ENCODE measurements around the gene CAPZB.

DNA sequence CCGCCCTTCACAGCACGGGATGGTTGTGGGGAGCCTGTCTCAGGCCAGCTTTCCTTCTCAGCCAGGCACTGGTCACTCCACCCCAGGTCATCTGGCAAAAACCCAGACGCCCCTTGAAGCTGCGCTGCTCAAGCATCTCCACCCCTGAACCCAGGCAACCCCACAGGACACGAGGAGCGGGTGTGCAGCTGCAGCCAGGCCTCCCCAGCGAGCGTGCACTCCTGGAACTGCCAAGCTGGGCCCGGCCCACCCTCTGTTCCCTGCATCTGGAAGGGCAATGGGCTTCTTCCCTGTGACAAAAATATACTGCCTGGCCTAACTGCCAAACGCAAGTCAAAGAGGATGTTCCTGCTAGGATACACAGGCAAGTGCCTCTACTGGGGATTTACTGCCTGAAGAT lies 133.5 kb downstream of the CAPZB start:
- TF ChIP-seq, protein P1, sequence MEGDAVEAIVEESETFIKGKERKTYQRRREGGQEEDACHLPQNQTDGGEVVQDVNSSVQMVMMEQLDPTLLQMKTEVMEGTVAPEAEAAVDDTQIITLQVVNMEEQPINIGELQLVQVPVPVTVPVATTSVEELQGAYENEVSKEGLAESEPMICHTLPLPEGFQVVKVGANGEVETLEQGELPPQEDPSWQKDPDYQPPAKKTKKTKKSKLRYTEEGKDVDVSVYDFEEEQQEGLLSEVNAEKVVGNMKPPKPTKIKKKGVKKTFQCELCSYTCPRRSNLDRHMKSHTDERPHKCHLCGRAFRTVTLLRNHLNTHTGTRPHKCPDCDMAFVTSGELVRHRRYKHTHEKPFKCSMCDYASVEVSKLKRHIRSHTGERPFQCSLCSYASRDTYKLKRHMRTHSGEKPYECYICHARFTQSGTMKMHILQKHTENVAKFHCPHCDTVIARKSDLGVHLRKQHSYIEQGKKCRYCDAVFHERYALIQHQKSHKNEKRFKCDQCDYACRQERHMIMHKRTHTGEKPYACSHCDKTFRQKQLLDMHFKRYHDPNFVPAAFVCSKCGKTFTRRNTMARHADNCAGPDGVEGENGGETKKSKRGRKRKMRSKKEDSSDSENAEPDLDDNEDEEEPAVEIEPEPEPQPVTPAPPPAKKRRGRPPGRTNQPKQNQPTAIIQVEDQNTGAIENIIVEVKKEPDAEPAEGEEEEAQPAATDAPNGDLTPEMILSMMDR (IDR thresholded peaks at IDR 0.05) = no peak
- TF ChIP-seq, protein P2, sequence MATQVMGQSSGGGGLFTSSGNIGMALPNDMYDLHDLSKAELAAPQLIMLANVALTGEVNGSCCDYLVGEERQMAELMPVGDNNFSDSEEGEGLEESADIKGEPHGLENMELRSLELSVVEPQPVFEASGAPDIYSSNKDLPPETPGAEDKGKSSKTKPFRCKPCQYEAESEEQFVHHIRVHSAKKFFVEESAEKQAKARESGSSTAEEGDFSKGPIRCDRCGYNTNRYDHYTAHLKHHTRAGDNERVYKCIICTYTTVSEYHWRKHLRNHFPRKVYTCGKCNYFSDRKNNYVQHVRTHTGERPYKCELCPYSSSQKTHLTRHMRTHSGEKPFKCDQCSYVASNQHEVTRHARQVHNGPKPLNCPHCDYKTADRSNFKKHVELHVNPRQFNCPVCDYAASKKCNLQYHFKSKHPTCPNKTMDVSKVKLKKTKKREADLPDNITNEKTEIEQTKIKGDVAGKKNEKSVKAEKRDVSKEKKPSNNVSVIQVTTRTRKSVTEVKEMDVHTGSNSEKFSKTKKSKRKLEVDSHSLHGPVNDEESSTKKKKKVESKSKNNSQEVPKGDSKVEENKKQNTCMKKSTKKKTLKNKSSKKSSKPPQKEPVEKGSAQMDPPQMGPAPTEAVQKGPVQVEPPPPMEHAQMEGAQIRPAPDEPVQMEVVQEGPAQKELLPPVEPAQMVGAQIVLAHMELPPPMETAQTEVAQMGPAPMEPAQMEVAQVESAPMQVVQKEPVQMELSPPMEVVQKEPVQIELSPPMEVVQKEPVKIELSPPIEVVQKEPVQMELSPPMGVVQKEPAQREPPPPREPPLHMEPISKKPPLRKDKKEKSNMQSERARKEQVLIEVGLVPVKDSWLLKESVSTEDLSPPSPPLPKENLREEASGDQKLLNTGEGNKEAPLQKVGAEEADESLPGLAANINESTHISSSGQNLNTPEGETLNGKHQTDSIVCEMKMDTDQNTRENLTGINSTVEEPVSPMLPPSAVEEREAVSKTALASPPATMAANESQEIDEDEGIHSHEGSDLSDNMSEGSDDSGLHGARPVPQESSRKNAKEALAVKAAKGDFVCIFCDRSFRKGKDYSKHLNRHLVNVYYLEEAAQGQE (IDR thresholded peaks at IDR 0.05; ENCODE audit: insufficient read depth in 1 of 2, low read depth in 2 of 2, low read length in 1 of 2) = no peak
- no peak for TF ChIP-seq POLR2AphosphoS5 (IDR thresholded peaks at IDR 0.05; ENCODE audit: low read depth, low read length)
- TF ChIP-seq SIN3A (IDR thresholded peaks at IDR 0.05; ENCODE audit: borderline replicate concordance, insufficient read depth, low read depth, low read length) = no peak
- TF ChIP-seq TCF7L2 (IDR thresholded peaks at IDR 0.05; ENCODE audit: low read depth, low read length) = no peak
